GM18526 (cell line): ENCODE results near the gene NCAM2.

Source experiments
- POLR2A ChIP-seq: IDR thresholded peaks from 3 replicates; pipeline ENCODE4 v1.6.1; 2011; ENCODE audit not compliant: insufficient read length; ENCODE audit errors: extremely low read depth

The NCAM2 gene

DNA sequence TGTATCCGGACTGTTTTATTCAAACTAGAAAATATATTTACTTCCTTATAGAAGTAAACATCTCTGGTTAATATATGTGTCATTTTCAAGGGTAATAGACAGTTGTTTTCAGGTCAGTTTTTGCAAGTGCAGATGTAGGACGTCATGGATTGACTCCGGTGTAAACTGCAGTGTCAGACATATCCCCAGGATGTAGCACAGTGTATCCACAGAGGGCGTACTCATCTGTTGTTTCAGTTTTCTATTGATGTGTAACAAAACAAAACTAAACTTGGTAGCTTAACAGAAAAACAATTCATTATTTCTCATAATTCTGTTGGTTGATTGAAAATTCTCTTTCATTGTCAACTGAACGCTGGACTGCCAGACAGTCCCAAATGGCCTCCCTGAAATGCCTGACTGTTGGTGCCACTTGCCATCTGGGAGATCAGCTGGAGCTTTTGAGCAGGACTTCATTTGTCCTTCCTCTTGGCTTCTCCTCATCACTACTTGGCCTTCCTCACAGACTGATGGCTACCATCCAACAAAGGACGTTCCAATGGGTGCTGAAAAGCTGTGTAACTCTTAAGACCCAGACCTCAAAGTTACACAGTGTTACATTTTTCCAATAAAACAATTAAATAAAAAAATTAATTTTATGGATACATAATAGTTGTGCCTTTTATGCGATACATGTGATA, 181.6 kb downstream of the NCAM2 start:
- TF ChIP-seq POLR2A: no peak

- no peak for TF ChIP-seq POLR2A
Observed at GRCh38 chr21:21182401-21183010, 184.3 kb downstream of the NCAM2 start.

DNA sequence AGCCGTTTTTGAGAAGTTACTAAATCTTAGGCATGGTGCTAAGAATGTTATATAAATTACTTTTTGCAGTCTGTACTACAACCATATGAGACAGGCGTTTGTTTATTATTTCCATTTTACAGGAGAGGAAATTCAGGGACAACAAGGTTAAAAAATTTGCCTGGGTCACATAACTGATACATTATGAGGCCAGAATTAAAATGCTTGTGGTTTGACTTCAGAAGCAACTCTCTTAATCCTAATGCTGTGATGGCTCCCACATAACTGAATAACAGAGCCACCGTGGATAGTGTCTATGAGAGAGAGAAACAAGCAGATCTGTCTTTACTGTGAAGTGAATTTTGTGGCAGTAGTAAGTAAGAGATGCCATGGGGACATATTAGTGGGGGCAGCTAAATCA, 184.9 kb downstream of the NCAM2 start:
- no peak for TF ChIP-seq POLR2A

GRCh38 chr21:21184771-21185528, 186.7 kb downstream of the NCAM2 start:
- TF ChIP-seq POLR2A: no peak

GRCh38 chr21:21187579-21187978, 189.4 kb downstream of the NCAM2 start:
- no peak for TF ChIP-seq POLR2A

DNA sequence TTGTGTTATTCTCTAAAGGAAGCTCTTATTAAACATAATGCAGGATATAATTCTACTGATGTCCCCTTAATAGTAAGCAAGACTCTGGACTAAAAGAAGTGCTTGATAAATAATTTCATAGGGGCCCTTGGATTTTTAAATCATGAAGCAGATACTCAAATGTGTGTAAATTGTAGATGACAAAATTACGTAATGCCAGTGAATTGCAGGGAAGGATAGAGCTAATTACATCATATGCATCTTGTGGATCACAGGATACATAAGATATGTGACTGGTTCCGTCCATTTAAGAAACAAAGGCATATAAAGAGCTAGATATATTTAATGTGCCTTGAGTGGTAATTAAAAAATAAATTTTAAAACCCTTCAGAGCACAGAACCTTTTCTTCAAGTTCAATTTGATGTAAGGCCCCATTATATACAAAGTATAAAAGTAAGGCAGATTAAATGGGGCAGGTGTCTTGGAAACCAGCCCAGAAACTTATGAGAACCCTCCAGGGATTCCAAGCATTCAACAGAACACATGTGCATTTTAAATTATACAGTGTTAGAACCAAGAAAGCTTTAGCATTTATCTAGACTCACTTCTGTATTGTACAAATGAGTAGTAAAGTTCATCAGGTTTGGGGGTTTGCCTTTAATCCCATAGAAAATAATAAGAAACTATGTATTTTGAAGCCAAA, 190.4 kb downstream of the NCAM2 start:
- no peak for TF ChIP-seq POLR2A

DNA sequence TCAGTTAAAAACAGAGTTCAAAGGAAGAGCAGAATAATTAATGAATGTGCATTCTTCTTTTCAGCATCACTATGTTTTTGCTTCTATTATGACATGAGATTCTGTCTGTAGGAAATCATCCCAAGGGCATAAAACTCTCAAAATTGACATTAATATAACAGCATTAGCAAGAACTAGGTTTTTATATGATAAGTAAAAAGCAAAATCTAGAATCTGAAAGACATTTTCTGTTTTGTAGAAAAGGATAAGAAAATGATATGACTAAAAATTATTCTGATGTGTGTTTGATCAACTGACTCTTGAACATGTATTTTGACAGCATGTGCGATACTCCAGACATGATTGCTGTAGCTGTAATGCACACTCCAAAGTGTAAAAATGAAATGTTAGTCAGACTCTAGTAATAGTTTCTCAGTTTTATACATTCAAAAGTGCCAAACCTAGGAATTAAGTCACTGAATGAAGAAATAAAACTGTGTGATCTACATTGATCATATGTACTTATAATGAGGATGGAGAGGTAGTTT, 197.3 kb downstream of the NCAM2 start:
- TF ChIP-seq POLR2A: no peak

- TF ChIP-seq POLR2A: no peak
Observed at GRCh38 chr21:21196087-21196486, 197.9 kb downstream of the NCAM2 start.

- TF ChIP-seq POLR2A: no peak
Observed at GRCh38 chr21:21196848-21197247, 198.6 kb downstream of the NCAM2 start.

- no peak for TF ChIP-seq POLR2A
Observed at GRCh38 chr21:21199342-21200102, 201.3 kb downstream of the NCAM2 start.

- TF ChIP-seq POLR2A: no peak
Observed at GRCh38 chr21:21200103-21200938, 202.1 kb downstream of the NCAM2 start.

DNA sequence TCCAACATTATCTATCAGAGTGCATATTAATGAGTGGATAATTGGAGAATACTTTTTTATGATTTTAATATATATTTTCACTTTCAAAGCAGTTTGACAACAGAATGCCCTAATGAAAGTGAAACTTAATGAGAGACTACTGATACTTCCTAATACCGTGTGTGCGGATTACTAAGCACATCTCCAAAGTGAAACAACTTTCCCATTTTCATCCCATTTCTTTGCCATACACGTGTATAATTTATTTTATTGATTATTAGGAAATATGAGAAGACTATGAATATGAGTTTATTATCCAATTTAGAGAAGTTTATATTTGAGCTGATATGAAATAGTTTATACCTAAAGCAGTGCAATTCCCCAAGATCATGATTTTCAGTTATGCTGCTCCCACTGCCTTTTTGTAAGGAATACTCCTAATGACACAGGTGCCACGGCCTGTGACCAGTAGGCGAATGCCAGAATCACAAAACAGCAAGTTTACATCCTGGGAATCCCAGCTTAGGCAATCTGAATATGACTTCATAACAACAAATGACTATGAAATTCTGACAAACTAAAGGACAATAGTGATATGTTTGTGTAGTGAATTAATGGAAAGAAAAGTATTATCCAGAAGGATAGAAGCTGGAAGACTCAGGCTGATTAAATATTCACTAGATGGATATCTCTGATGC, 202.9 kb downstream of the NCAM2 start:
- TF ChIP-seq POLR2A: no peak

DNA sequence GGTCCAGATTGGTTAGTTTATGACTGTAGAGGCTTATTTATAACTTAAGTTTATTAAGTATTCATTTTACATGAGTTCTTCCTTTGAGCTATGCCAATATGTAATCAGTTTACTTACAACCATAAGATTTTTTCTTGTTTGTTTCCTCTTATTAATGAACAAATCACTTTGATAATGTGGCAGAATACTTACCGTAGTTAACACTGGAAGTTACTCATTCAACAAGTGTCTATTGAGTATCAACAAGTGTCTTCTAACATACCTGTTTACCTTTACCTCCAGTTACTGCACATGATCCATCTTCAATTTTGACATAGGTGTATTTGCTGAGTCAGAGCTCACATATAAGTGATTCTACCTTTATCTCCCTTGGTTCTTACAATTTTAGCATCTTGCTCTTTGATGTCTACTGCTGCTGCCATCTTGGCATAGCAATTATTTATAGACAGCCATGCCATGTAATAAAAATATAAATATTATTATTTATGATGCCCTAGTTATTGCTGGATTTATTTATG, 205.7 kb downstream of the NCAM2 start:
- TF ChIP-seq POLR2A: no peak
